BJ (cell line): ENCODE results near the gene MTARC2. TPM values are rescaled to one million over a fixed set of nuclear protein-coding genes. Genes with fewer than 3 reads are reported as not detected.

Experiments
- CTCF ChIA-PET: fragments of 350-600 bp; formaldehyde crosslinking; extraction: SDS; loops from one replicate; lab custom pipeline; 2021; ENCODE audit warnings: antibody characterized with exemption, inconsistent platforms; lab: Yijun Ruan, JAX
- POLR2A ChIA-PET: fragments of 300-600 bp; sonication (Branson Sonifier 250); formaldehyde crosslinking; extraction: SDS; loops from one replicate; lab custom pipeline; 2021; ENCODE audit warnings: antibody characterized with exemption; lab: Charles Lee
- DNase-seq: peaks from one replicate; pipeline ENCODE4 v3.0.0-alpha.2; 2011; ENCODE audit warnings: low read depth
- H3K27me3 ChIP-seq: 2 replicates; pipeline ENCODE4 v1.6.0; 2011; ENCODE audit warnings: low read length; ENCODE audit not compliant: control insufficient read depth, insufficient read depth
- H3K36me3 ChIP-seq: 2 replicates; pipeline ENCODE4 v1.5.1; 2011; ENCODE audit warnings: low read length; ENCODE audit not compliant: control insufficient read depth, insufficient read depth
- H3K4me3 ChIP-seq: 2 replicates; pipeline ENCODE4 v1.5.1; 2011; ENCODE audit warnings: low read depth, mild to moderate bottlenecking, control low read depth, low read length
- polyA plus RNA-seq: library from polyadenylated mRNA; depleted of rRNA; stranded (reverse); fragments of >200 nt; gene quantifications from 2 replicates; pipeline ENCODE4 v1.2.3, GENCODE V29; 2011
- TF ChIP-seq, protein P1 (sequence below): IDR thresholded peaks from 2 replicates; pipeline ENCODE4 v1.5.1; 2011; ENCODE audit warnings: low read depth, mild to moderate bottlenecking, control low read depth, inconsistent platforms, low read length, moderate library complexity; ENCODE audit not compliant: insufficient read depth

The MTARC2 gene
- polyA plus RNA-seq, 1 experiment, result 5.7 TPM

DNA sequence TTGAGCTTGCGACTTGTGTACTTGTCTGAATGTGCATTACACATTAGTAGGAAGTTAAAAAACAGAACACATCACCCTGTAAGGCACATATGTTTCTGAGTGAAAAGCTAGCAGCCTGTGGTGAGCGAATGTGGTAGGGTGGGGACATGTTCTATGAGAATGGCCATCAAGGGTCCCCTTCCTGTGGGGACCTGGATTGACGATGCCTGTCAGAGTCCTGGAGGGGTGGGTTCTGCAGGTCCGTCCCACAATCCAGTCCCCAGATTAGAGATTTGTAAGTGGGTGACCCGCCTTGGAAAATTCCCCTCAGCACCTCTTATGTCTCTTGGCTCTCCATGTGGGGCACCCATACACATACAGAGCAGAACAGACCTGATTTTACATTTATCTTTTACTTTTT, 78.6 kb downstream of the MTARC2 start:
- TF ChIP-seq, protein P1, sequence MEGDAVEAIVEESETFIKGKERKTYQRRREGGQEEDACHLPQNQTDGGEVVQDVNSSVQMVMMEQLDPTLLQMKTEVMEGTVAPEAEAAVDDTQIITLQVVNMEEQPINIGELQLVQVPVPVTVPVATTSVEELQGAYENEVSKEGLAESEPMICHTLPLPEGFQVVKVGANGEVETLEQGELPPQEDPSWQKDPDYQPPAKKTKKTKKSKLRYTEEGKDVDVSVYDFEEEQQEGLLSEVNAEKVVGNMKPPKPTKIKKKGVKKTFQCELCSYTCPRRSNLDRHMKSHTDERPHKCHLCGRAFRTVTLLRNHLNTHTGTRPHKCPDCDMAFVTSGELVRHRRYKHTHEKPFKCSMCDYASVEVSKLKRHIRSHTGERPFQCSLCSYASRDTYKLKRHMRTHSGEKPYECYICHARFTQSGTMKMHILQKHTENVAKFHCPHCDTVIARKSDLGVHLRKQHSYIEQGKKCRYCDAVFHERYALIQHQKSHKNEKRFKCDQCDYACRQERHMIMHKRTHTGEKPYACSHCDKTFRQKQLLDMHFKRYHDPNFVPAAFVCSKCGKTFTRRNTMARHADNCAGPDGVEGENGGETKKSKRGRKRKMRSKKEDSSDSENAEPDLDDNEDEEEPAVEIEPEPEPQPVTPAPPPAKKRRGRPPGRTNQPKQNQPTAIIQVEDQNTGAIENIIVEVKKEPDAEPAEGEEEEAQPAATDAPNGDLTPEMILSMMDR, result no peak
- ChIA-PET POLR2A (no interaction called here), CTCF (interaction anchor here (1.2 kb wide), 1 partner anchor 17 kb away, joined by 5 read pairs; no protein-coding TSS in a partner anchor)
- H3K4me3 ChIP-seq, result no peak overlapping the region
- peaks cover 5% of the 10 kb centered on the region for H3K27me3 ChIP-seq
- no peak for DNase-seq
- H3K36me3 ChIP-seq, result no peaks in the 10 kb centered on the region

DNA sequence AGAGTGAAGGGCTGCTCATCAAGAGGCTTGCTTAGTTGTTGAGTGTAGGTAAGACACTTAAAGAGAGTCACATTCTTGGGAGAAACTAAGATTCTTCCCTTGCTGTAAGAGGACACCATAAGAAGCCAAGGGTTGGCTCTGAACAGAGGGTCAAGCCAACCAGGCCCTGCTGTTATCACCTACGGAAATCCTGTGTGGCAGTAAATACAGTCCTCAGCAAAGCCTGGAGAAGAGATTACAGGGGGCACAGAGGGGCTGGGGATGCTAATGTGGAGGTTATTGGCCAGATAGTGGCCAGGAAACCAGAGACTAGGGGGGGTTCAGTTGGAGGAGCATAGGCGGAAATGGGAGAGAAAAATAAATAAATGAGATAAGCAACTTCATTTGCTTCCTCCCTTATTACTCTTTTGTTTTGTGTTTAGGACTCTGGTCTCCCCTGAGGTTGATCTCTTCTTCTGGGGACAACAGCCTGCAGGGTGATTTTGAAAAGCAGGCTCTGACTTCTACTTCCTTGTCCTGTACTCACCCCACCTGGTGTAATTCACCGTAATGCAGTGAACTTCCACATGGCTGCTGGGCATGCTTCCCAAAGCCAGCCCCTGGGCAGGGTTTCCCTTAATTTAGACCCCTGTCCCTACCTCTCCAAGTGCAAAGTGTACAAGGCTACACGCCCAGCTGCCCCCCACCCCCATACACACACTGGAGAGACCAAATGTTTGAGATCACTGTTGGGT, 79.5 kb downstream of the MTARC2 start:
- Histone ChIP-seq H3K36me3 (no peaks in the 10 kb centered on the region), H3K4me3 (no peak overlapping the region), H3K27me3 (peaks cover 4% of the 10 kb centered on the region)
- TF ChIP-seq, protein P1, result no peak
- no peak for DNase-seq
- ChIA-PET POLR2A (no interaction called here), CTCF (interaction anchor here (2.3 kb wide), 1 partner anchor 14 kb away, joined by 7 read pairs; no protein-coding TSS in a partner anchor)

DNA sequence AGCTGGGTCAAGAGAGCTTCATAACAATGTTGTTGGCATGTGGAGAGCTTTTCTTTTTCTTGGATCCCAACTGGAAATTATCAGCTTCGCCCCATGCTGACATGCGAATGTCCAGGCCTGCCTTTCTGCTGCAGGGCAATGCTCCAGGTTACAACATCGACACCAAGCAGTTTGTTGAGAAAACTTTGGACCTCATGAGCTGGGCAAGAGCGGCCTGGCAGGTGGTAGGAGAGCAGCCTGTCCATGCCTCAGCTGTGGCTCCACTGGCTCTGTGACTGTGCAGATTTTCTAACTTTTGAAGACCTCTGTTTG, 80.0 kb downstream of the MTARC2 start:
- TF ChIP-seq, protein P1, result no peak
- ChIA-PET CTCF (interaction anchor here (1.4 to 2.3 kb wide), 2 partner anchors 9 to 13 kb away, joined by 4 to 7 read pairs; no protein-coding TSS in a partner anchor), POLR2A (no interaction called here)
- Histone ChIP-seq H3K4me3 (no peak overlapping the region), H3K27me3 (no peaks in the 10 kb centered on the region; the same call in none of the 2 replicates), H3K36me3 (no peaks in the 10 kb centered on the region)
- no peak for DNase-seq

DNA sequence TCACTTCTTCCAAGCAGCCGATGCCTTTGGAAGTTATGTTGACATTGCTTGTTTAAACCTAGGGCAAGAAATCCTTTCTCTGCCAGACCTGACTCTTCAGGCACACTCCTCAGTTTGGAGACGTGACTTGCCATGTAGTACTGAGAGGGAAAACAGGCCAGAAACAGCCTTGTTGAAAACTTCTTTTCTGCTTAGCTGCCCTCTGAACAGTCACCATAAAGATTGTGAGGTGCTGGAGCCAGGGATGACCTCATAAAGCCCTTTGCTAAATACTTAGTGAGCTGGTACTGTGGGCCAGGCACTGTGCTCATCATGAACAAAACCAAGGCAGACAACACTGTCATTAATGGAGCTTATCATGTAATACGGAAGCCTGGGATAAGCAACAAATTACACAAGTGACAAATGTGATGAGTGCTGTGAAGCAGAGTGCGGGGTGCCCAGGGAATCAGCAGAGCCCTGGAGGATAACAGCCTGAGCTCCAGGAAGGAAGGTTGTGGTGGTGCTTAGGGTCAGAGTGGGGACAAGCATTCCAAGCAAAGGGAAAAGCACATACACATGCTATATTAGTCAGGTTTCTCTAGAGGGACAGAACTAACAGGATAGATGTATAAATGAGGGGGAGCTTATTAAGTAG, 80.9 kb downstream of the MTARC2 start:
- ChIA-PET CTCF (interaction anchor here (0.6 to 2.3 kb wide), 3 partner anchors 10 to 460 kb away, joined by 3 to 7 read pairs (median 4); no protein-coding TSS in a partner anchor), POLR2A (no interaction called here)
- Histone ChIP-seq H3K27me3 (peaks cover 2% of the 10 kb centered on the region), H3K36me3 (no peaks in the 10 kb centered on the region), H3K4me3 (no peak overlapping the region)
- TF ChIP-seq, protein P1, result no peak
- DNase-seq, result no peak

DNA sequence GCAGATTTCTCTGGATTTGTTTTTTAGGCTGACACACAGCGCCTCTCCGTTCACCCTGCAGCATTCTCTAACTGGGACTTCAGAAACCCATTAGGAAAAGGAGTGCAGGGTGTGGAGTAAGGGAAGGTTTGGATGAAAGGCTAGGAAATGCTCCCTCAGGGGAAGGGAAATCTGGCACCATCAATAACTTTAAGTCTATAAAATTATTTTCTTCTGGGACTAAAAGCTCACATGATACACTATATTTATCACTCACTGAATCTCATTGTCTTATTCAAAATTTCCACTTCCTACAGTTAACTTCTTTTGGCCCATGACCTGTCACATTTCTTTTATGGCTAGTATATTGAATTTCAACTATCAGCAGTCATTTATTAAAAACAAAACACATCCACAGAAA, 85.3 kb downstream of the MTARC2 start:
- no peak for DNase-seq
- ChIA-PET CTCF (no interaction called here), POLR2A (no interaction called here)
- TF ChIP-seq, protein P1, result no peak
- H3K27me3 ChIP-seq, result peaks cover 2% of the 10 kb centered on the region; the same call in 1 of the 2 replicates
- H3K4me3 ChIP-seq, result no peak overlapping the region
- no peaks in the 10 kb centered on the region for H3K36me3 ChIP-seq
